HG02763 (cell line): ENCODE measurements around the gene PPARA.

Experiments used
- ATAC-seq: cut with Tn5 transposase; IDR thresholded peaks from one replicate; pipeline ENCODE4 v1.9.1; 2021; ENCODE audit warnings: mild to moderate bottlenecking, moderate library complexity; ENCODE audit not compliant: unreplicated experiment

The PPARA gene

DNA sequence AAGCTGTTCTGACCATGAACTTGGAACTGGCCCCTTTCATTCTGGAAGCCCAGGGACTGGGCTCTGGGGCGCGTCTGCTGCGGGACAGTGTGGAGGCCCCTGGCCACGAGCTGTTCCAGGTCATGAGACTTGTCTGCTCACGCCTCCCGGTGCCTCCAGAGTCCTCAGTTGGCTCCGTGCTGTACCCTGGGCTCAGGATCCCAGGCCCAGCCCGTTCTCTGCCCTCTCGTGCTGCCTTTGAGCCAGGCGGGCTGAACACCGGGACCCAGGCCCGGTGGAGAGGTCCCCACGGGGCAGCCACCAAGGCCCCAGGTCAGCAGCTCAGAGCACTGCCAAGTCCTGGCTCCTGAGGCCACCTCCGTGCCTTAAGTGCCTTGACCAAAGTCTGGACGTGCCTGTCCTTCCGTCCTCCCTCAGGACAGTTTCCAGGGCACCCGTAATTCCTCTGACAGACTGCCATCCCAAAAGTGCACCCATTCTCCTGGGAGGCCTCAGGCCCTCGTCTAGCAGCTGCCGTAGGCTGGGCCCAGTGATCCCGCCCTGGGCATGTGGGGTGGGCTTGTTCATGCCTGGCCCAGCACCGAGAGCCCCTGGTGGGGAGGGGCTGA is 36.3 kb upstream of the PPARA start:
- no peak for ATAC-seq

DNA sequence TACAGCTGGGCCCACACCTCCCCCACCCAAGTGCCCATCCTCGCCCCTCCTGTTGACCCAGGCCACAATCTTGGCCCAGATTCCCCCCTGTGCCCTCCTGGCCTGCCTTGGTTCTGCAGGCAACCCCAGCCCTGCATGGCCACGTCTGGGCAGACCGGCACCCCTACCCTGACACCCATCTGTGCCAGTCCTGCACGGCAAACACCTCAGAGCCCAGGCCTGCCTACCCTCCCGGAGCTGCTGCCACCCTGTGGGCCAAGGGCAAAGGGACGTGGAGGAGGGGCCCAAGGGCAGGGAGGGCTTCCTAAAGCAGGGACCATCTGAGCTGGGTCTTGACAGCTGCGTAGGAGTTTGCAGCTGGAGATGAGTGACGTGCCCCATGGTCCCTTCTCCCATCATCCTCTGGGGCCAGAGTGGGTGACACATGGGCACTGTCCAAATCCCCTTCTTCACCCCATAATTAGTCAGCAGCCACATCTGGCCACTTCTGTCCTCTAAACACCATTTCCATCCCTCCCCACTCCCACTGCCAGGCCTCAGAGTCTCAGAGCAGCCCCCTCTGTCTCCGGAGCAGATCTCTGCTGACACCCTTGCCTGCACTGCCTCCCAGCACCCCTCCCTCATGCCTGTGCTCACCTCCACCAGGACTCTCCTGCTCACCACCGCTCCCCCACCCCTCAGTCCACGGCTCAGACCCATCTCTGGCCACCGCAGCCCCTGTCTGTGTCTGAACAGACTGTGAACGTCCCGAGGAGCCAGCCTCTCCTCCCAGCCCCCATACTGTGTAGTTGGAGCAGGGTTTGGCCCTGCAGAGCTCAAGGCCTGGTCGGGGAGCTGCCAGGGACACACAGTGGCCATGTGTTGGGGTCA is 35.6 kb upstream of the PPARA start:
- ATAC-seq: no peak

DNA sequence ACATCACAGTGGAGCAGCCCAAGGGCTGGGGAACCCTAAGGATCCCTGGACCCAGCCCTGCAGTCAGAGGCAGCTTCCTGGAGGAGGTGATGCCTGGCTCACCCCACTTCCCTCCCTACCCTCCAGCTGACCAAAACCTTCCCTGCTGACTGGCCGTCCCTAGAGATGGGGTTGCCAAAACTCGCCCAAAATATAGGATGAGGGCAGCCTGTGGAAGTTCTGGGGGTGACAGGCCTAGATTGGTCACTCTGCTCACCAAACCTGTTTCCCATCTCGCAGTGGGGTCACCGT is 35.0 kb upstream of the PPARA start:
- no peak for ATAC-seq

DNA sequence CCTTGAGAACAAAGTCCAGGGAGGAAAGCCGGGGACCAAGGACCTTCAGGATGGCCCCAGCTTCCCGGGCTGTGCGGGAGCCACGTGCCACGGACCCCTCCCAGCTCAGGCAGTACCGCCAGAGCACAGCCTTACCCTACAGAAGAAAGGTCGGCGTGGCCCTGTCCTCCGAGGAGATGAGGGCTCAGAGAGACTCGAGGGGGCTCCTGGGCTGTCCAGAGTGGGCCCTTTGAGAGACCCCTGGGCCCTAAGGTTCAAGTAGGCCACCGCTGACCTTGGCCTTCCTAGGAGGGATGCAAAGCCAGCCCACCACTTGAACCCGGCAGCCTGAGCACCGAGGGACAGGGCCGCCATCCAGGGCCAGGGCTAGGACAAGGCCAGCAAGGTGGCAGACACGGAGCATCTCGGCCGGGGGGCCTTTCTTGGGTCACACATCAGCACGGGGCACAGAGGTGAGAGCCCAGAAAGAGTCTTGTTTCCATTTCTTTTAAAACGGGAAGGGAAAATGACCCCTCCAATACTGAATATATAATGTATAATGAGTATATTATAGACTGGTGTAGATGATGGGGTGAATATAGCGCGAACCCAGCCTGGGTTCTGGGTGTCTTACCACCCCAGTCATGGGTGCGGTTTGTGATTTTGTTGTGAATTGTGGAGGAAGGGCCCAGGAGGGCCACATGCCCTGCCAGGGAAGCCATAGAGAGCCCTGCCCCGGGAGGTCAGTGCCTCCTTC is 34.4 kb upstream of the PPARA start:
- no peak for ATAC-seq

DNA sequence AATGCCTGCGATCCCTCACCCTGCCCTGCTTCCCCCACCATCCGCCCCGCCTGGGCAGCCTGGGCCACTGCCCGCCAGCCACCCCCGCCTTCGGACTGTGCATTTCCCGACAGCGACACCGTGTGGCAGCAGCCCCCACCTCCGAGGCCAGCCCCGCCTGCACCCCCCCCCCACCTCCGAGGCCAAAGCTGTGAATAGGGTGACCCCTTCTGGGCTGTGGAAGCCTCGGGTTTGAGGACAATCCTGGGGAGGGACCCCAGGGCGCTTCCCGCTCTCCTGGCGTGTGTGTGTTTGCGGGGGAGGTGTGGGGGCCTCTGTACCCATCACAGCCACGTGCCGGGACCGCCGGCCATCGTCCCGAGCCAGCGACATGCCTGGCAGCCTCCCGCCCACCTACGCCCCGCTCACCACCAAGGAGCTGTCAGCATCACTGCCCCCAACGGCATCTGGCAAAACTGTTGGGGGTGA is 33.8 kb upstream of the PPARA start:
- no peak for ATAC-seq

DNA sequence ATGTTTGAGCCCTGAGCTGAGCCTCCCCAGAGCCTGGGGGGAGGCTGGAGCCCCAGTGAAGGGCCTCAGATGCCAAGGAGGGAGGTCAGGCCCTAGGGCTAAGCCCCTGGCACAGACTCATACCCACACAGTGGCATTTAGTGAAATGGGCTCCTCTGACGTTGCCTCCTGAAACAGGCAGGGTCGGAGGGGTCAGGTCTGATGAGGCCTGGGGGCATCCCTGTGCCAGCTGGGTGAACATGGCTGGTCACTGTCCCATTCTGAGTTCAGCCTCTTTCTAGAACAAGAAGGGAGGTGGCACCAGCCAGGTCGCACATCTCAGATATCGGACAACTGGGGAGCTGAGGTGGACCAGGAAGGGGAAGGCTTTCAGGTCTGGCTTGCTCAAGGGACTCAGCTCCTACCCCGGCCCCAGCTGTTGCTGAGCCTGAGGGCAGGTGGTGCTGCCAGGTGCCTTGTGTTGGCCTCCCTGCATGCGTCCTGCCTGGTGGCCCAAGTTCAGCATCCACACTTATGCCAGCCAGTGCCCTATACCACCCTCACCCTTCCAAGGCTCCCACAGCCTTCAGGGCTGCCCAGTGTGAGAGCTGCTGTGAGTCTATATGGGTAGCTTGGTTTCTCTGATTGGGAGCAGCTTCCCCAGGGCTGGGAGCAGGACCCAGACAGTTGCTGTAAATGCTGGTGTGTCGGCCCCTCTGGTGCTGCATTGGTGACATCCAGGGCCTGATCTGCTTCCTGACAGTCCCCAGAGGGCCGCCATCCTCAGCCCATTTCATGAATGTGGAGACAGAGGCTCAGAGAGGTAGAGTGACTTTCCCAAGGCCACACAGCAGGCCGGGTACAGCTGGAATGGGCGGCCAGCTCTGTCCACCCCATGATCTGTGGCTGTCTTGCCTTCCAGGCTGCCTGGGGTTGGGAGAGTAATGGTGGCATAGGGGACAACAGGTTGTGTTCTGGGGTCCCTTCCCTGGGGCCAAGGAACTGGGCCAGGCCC is 32.8 kb upstream of the PPARA start:
- no peak for ATAC-seq

DNA sequence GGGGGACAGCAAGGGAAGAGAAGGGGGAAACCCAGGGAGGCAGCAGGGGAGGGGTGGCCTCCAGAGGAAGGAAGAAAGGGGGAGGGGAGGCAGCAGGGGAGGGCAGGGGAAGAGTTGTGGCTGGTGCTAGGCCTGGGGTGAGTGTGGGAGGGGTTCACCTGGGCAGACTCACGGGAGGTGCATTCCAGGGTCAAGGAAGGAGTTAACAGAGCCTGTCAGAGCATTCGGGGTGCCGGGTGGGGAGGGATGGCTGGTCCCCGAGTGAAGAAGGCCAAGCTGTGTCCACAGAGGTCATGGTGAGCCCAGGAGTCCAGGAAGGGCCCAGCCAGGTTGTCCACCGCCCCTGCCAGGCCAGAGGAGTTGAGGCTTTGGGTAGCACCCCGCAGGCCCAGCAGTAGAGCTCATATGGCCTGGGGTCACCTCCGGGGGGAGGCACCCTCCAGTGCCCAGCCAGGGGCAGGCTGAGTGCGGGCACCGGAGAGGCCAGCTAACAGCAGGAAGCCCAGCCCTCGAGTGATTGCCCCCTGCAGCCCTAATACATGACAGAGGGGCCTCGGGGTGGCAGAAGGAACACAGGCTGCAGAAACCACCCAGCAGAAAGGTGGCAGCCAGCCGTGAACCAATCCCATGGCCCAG is 31.1 kb upstream of the PPARA start:
- ATAC-seq: no peak

DNA sequence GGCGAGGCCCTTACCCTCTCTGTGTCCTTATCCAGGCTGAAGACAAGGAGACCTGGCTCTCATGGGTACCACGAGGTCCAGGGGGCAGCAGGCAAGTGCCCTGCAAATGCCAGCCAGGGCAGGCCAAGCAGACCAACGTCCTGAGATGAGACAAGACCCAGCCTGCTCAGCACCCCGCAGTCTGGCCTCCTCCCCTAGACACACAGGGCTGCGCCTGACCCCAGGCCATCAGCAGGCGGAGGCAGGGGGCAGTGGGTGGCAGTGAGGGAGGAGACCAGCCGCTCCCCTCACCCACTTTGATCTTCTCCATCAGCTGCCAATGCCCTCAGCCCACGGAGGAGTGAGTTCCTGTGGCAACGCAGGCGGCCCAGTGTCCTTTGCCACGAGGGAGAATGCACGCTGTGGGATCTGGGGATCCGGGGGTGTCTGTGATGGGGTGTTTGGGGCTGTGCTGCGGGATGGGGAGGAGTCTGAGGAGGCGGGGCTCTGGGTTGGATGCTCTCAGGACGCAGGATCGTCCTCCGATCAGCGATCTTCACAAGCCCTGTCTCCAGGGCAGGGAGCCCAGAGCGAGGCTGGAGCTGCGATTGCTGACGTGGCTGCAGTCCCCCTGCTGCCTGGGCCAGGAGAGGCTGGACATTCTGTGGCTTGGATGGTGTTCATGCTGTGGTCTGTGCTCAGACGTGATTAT is 30.5 kb upstream of the PPARA start:
- no peak for ATAC-seq

DNA sequence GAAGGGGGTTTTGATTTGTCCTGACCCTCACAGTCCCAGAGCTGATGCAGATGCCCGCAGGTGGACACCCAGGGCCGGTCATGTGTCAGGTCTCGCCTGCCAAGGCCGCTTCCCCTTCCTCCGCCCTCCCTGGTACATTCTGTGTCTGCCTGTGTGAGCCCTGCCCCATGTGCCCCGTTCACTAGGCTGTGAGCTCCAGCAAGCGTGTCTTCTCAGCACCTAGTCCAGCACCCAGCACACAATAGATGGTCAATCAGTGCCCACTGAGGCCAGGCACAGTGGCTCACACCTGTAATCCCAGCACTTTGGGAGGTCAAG is 29.9 kb upstream of the PPARA start:
- no peak for ATAC-seq

DNA sequence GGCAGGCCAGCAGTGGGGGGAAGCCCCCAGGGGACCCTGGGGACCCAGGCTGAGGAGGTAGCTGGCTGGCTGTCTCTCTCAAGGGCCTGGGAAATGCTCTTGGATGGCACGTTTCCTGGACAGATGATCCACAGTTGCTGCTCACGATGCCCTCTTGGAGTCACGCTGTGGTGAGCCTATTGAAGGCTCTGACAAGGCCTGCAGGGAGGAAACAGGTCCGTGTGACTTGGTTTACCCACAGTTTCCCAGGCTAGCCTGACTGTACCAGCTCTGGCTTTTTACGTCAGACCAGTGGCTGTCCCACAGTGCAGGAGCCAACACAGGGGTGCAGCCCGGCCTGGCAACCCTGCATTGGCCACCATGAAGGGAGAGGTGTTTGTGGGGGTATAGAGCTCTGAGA is 29.2 kb upstream of the PPARA start:
- ATAC-seq: no peak

DNA sequence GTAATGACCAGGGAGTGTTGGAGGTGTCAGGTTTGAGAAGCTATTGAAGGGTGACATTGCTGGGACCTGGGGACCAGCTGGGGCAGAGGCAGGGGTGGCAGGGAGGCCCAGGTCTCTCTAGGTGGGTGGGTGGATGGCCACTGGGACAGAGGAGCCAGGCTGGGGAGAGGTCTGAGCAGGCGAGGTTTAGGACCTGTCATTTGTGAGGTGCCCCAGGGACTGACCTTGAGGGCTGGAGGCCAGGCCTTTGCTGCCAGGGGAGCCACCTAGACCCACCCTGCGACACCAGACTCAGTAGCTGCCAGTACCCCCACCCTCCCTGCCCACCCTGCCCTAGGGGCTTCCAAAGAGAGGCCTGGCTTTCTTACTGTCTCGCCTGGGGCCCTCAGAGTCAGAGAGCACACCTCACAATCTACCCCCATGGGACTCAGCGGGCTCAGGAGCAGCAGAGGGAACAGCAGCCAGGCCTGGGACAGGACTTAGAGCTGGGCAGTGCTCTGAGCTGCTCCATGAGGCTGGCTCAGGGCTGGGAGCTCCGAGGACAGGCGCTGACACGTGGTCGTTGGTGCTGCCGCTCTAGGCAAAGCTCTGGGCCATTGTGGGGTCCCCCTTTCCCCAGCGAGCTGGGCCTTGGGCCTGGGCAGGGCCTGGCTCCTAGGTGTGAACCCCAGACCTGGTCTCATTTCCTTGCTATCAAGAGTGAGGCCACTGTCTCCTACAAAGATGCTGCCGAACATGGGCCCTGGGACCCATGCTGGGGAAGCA is 28.6 kb upstream of the PPARA start:
- no peak for ATAC-seq

DNA sequence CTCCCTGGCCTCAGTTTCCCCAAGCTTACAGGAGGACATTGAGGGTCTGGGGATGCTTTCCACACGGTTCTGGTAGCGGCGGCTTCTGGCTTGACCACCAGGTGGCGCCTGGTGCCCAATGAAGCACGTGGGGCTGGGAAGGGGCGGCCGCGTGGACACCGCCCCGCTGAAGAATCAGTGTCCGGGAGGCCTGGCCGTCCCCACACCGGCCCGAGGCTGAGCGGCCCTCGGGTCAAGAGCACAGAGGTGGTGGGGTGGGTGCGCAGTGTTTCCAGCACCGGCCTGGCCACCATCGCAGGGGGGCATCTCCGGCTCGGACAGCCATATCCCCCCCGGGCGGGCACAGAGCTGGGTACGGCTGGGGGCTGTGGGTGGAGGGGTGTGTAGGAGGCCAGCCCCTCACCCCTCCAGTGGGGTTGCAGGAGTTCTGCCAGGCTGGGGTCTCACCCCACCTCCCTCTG is 27.8 kb upstream of the PPARA start:
- no peak for ATAC-seq

DNA sequence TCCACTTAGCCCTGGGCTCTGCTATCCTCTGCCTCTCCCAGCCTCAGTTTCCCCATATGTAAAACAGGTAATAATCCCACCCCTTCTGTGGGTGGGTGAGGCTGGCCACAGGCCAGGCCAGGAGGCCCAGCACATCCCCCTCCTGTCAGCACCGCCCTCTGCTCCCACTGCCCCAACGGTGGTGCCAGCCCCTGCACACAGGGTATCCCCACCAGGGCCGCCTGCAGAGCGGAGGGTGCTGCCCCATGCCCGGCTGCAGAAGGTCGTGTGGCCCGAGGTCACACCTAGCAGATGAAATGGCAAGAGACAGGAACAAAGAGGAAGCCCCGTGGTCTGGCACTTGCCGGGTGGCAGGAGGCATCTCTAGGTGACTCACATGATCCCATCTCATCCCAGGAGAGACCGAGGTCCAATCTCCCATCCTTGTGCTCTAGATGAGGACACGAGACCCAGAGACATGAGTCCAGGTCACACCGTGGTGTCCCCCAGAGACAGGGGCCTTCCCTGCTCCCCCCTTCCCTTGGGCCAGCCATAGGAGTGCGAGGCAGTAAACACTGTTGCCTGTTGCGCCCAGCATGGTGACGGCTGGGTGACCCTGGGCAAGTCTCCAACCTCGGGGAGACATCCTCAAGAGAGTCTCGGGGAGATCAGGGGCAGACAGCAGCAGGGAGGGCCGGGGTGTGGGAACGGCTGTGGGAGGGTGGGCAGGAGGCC is 27.2 kb upstream of the PPARA start:
- ATAC-seq: no peak

DNA sequence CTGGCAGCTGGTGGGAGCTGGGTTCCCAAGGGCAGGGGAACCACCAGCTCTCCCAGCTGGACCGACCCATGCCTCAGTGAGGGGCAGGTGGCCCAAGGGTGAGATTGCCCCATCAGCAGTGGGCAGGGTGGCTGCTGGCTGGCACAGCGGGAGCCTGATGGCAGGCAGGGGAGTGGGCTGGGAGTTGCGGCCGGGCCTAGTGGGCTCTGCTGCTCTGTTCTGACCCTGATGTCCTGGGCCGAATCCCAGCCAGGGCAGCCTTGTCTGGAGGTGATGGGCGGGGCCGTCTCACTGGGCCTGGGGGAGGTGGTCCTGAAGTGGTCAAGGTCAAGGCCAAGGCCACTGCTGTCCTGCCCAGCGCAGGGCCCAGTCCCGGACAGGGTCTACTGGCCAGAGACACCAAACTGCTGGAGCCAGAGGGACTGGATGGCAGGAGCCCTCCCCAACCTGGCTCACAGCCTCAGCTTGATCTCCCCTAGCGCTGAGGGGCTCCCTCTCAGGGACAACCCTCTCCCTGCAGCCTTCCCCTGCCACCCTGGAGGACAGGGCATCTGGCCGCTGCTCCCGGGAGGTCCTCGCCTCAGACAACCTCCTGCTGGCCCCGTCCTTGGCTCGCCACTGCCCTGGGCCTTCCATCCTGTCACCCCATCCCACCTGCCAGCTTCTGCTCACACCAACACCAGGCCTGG is 26.5 kb upstream of the PPARA start:
- ATAC-seq: no peak

DNA sequence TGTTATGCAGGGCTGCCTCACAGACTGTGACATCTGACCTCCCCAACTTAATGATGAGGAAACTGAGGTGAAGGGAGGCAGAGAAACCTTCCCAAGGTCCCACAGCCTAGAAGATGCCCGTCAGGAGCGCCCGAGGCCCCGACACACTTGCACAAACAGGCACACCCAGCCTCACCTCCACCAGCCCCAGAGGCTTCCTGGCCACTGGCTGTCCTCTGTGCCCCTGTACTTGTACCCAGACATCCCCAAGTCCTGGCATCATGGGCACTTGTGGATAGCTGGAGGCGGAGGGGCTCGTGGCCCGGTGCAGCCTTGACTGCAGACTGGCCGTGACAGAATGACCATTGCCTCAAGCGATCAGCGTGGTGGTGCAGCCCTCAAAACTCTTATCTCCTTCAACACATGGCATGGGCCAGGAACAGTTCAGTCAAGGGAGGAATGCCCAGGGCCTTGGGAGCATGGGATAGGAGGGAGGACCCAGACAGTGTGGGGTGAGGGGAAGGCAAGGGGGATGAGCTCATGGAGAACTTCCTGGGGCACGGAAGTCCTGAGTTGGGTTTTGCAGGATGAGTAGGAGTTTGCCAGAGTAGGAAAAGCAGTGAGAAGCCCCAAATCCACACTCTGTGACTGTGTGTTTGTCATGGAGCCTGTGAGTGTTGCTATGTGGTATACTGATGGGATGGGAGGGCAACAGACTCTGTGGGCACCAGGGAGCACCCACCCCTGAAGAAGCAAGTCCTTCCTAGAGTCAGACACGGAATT is 25.8 kb upstream of the PPARA start:
- ATAC-seq: no peak

DNA sequence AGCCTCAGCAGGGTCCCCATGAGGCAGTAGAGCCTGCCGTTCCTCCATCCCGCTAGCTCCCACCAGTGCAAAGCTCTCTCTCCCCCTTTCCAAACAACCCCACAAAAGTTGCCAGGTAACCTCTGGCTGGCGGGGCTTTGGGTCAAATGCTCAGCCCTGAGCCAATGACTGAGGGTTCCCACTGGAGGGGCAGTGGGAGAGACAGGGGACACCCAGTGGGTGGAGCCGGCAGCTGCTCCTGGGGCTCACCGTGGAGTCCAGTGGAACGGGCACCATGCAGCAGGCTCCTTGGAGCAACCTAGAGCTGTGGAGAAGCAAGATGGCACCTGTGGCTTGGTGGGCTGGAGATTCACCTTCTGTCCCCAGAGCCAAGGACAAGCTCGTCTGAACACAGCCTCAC is 25.0 kb upstream of the PPARA start:
- no peak for ATAC-seq
